ENCODE data around the gene IQCM. TPM values are rescaled to one million over a fixed set of nuclear protein-coding genes. Genes with fewer than 3 reads are reported as not detected.
"Not testable (repeated sequence)": the region's sequence is repeated elsewhere in the genome, so short reads cannot be mapped to it uniquely, and the experiment has no call there.

IQCM gene
- total RNA-seq, 4 donors from 2014 or later: not detected

DNA sequence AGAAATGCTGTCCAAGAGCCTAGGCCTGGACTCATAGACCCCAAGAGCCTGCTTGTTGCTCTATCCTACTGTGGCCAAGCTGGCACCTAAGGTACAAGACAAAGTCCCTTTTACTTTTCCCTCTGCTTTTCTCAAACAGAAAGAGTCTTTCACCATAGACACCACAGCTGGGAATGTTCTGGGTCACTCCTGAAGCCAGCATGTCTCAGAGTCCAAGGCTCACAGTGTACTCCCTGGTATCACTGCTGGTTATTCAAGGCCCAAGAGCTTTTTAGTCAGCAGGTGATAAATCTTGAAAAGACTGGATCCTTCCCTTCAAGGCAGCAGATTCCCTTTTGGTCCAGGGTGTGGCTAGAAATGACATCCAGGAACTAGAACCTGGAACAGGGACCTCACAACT is 328.8 kb downstream of the IQCM start:
- no peak for DNase-seq (ENCODE audit: low spot score)
- ATAC-seq (ENCODE audit: low FRiP score): no peak
- no peak for TF ChIP-seq CTCF (IDR thresholded peaks at IDR 0.05)

DNA sequence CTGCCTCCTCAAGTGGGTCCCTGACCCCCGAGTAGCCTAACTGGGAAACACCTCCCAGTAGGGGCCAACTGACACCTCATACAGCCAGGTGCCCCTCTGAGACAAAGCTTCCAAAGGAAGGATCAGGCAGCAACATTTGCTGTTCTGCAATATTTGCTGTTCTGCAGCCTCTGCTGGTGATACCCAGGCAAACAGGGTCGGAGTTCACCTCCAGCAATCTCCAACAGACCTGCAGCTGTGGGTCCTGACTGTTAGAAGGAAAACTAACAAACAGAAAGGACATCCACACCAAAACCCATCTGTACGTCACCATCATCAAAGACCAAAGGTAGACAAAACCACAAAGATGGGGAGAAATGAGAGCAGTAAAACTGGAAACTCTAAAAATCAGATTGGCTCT is 347.0 kb downstream of the IQCM start:
- not testable (repeated sequence) for ATAC-seq (ENCODE audit: low FRiP score); DNase-seq (ENCODE audit: low spot score)

GRCh38 chr4:149466446-149466845 is 349.2 kb downstream of the IQCM start:
- ATAC-seq (ENCODE audit: low FRiP score) (no peak), DNase-seq (ENCODE audit: low spot score) (no peak)
- no peak for TF ChIP-seq CTCF (IDR thresholded peaks at IDR 0.05)

GRCh38 chr4:149465955-149466354 is 349.7 kb downstream of the IQCM start:
- ATAC-seq (ENCODE audit: low FRiP score) (peak; percentile 57), DNase-seq (ENCODE audit: low spot score) (no peak)
- no peak for TF ChIP-seq CTCF (IDR thresholded peaks at IDR 0.05)

- ATAC-seq (ENCODE audit: low FRiP score) (no peak), DNase-seq (ENCODE audit: low spot score) (no peak)
- no peak for TF ChIP-seq CTCF (IDR thresholded peaks at IDR 0.05)
Measured at GRCh38 chr4:149443537-149443936, 372.1 kb downstream of the IQCM start.

GRCh38 chr4:149441338-149441737 is 374.3 kb downstream of the IQCM start:
- no peak for TF ChIP-seq CTCF (IDR thresholded peaks at IDR 0.05)
- DNase-seq (ENCODE audit: low spot score): no peak
- ATAC-seq (ENCODE audit: low FRiP score): no peak

- no peak for TF ChIP-seq CTCF (IDR thresholded peaks at IDR 0.05)
- no peak for DNase-seq (ENCODE audit: low spot score)
- no peak for ATAC-seq (ENCODE audit: low FRiP score)
Measured at GRCh38 chr4:149426461-149426860, 389.2 kb downstream of the IQCM start.

GRCh38 chr4:149409555-149409962 is 406.1 kb downstream of the IQCM start:
- DNase-seq (ENCODE audit: low spot score): no peak
- ATAC-seq (ENCODE audit: low FRiP score): peak; percentile 22
- TF ChIP-seq CTCF (IDR thresholded peaks at IDR 0.05): no peak

Measured in omental fat pad (tissue), 4 donors.